Esophagus (tissue), 2 donors: ENCODE results near the gene HES4. TPM values are rescaled to one million over a fixed set of nuclear protein-coding genes. Genes with fewer than 3 reads are reported as not detected.

Source experiments
- H3K27ac ChIP-seq, 2 donors: one replicate each; pipeline ENCODE4 v1.5.1; 2013; ENCODE audit warnings: low read depth in 2 of 2, mild to moderate bottlenecking in 2 of 2, inconsistent platforms in 1 of 2, low read length in 1 of 2, moderate library complexity in 1 of 2
- H3K27me3 ChIP-seq, 2 donors: one replicate each; pipeline ENCODE4 v1.6.1; 2013; ENCODE audit warnings: low read length in 2 of 2, control low read depth in 1 of 2, mild to moderate bottlenecking in 1 of 2; ENCODE audit not compliant: insufficient read depth in 2 of 2, control insufficient read depth in 1 of 2
- H3K36me3 ChIP-seq, 2 donors: one replicate each; pipeline ENCODE4 v1.6.1; 2013; ENCODE audit warnings: low read length in 1 of 2; ENCODE audit not compliant: control insufficient read depth in 2 of 2, insufficient read depth in 2 of 2
- H3K4me1 ChIP-seq, 2 donors: one replicate each; pipeline ENCODE4 v1.6.1; 2013; ENCODE audit warnings: low read length in 1 of 2; ENCODE audit not compliant: control insufficient read depth in 2 of 2, insufficient read depth in 2 of 2
- H3K4me3 ChIP-seq, 2 donors: one replicate each; pipeline ENCODE4 v1.5.1; 2013; ENCODE audit warnings: low read length in 2 of 2, mild to moderate bottlenecking in 2 of 2, low read depth in 1 of 2, moderate library complexity in 1 of 2
- H3K9me3 ChIP-seq, 2 donors: one replicate each; pipeline ENCODE4 v1.6.1; 2013; ENCODE audit warnings: mild to moderate bottlenecking in 2 of 2, low read depth in 1 of 2, low read length in 1 of 2, moderate library complexity in 1 of 2; ENCODE audit not compliant: control insufficient read depth in 2 of 2, insufficient read depth in 1 of 2
- WGBS, 2 donors: extraction: QIAGEN DNeasy Blood & Tissue Kit; methylation state at CpG; one replicate each; pipeline ENCODE4 v1.1.7; 2013; 5-methylcytosine and 5-hydroxymethylcytosine counted together
- polyA plus RNA-seq, 2 donors: library from polyadenylated mRNA; stranded (reverse); fragments of 200-250 nt; gene quantifications; one replicate each; pipeline ENCODE4 v1.2.3, GENCODE V29; 2013
- donor health status: healthy with polysubstance abuse.
- donor health status: Bipolar disorder and iron deficiency.

HES4 gene
- polyA plus RNA-seq, 2 donors: 15.1 to 20.2 TPM

DNA sequence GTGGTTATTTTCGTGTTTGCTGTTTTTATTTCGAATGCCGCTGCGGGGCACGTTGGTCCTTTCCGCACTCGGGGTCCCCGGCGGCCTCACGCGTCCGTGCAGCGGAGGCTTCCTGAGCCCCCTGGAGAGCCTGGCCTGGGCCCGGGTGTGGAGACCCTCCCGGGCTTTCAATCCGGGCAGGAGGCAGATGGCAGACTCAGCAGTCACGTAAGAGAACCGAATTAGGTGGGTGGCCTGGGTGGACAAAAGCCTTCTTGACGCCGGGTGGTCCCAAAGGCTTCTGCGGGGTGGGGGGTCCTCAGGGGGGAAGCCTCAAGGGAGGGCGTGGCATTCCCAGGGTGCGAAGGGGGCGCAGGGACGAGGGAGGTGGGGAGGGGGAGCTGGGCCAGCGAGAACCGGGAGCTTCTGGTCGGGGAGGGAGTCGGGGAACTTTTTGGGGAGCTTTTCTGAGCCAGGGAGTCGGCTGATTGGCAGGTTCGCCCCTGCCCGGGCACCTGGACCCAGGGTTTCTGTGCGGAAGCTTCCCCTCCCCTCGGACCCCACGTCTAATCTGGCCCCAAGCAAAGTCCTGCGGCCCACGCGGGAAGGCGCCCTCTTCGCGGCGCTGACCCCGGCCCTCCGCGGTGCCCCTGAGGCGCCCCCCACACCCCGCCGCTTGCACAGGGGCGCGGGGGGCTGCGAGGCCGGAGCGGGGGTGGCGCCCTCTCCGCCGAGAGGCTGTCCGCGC, 1.3 kb upstream of the HES4 start:
- peaks cover 7 to 18% of the 10 kb centered on the region in 2 donors for H3K4me1 ChIP-seq
- peaks cover 0 to 7% of the 10 kb centered on the region in 2 donors for H3K27me3 ChIP-seq
- WGBS, 2 donors: 1 to 2% methylated on average over 48 to 58 of the region's 58 CpGs

DNA sequence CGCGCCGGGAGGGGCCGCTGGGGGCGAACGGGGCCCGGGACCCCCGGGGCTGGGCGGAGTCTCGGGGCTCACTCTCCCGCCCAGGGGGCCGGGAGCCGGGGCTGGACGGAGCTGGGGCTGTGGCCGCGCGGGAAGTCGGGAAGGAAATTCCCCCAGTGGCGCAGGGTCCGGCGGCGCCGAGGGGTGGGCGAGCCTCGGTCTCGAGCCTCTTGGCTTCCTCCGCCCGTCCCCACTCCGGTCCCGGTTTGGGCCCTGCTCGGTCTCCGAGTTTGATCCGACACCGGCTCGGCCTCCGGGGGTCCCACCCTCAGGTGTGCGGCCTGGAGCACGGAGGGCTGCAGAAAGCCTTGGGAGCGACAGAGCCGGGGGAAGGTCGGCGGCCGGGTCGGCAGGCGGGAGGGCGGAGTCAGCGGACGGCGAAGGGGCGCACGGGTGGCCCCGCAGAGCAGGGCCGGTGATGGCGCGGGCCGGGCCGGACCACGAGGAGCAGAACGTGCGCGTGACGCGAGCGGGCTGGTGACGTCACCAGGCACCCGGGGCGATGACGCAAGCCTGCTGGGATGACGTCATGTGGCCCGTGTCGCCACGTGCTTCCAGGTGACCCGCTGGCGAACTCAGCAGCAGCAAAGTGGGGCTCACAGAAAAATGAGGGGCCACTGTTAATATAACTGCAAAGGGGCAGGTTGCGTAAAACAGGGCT, 610 bp upstream of the HES4 start:
- Histone ChIP-seq H3K9me3 (no peaks in the 10 kb centered on the region), H3K27ac (peak overlapping the region; percentile 93 to 94), H3K36me3 (no peaks in the 10 kb centered on the region), H3K4me1 (peaks cover 4 to 18% of the 10 kb centered on the region in 2 donors), H3K27me3 (peaks cover 0 to 7% of the 10 kb centered on the region in 2 donors), H3K4me3 (peak overlapping the region; percentile 59 to 64)
- WGBS, 2 donors: 1 to 2% methylated on average over 54 to 75 of the region's 75 CpGs

More for the DNA sequence above, 1.3 kb upstream of the HES4 start:
- no peaks in the 10 kb centered on the region for H3K9me3 ChIP-seq
- peak overlapping the region; percentile 66 to 93 for H3K27ac ChIP-seq
- H3K36me3 ChIP-seq: no peaks in the 10 kb centered on the region
- peak overlapping the region; percentile 59 to 64 for H3K4me3 ChIP-seq

DNA sequence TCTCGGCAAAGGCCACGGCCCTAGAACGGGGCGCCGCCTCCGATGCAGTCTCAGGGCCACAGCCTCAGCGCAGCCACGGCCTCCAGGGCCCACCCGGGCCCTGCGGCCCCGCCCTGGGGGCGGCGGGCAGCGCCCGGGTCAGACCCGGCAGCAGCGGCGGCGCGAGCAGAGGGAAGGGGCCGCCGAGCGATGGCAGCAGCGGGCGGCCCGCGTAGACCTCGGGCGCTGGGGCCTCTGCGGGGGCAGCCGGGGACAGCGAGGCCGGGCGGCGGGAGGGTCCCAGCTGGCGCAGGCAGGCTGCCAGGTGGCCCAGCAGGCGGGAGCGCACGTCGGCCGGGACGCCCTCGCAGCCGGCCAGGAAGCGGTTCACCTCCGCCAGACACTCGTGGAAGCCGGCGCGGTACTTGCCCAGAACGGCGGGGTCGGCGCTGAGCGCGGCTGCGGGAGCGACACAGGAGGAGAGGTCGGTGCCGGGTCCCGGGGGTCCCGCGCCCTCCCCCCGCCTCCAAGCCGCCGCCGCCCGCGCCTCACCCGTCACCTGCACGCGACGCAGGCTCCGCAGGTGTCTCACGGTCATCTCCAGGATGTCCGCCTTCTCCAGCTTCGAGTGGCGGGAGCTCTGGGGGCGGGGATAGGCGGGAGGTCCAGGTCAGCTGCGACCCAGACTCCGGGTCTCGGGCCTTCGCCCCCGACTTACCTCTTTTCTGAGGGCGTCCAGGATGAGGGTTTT, 737 bp downstream of the HES4 start:
- WGBS, 2 donors: 1% methylated on average over 40 to 86 of the region's 86 CpGs
- Histone ChIP-seq H3K27me3 (peaks cover 0 to 7% of the 10 kb centered on the region in 2 donors), H3K27ac (peak overlapping the region; percentile 61 to 94), H3K4me1 (peaks cover 4 to 14% of the 10 kb centered on the region in 2 donors), H3K36me3 (no peaks in the 10 kb centered on the region), H3K4me3 (peak overlapping the region; percentile 59 to 64), H3K9me3 (no peaks in the 10 kb centered on the region)

DNA sequence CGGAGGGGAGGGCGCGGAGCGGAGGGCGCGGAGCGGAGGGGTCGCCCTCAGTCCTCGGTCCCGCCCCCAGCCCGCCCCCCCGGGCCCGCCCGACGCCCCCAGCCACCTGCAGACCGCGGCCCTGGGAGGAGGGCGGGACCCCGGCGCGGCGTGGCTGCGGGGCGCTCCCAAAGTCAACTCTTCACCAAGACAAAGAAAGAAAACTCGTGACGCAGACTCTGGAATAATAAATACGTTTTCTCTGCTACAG, 1.2 kb downstream of the HES4 start:
- Histone ChIP-seq H3K27ac (no peak overlapping the region), H3K36me3 (no peaks in the 10 kb centered on the region), H3K4me3 (peak overlapping the region; percentile 59 to 64), H3K4me1 (peaks cover 4 to 14% of the 10 kb centered on the region in 2 donors), H3K9me3 (no peaks in the 10 kb centered on the region), H3K27me3 (peaks cover 0 to 7% of the 10 kb centered on the region in 2 donors)
- WGBS, 2 donors: 1 to 4% methylated on average over 15 to 27 of the region's 27 CpGs

DNA sequence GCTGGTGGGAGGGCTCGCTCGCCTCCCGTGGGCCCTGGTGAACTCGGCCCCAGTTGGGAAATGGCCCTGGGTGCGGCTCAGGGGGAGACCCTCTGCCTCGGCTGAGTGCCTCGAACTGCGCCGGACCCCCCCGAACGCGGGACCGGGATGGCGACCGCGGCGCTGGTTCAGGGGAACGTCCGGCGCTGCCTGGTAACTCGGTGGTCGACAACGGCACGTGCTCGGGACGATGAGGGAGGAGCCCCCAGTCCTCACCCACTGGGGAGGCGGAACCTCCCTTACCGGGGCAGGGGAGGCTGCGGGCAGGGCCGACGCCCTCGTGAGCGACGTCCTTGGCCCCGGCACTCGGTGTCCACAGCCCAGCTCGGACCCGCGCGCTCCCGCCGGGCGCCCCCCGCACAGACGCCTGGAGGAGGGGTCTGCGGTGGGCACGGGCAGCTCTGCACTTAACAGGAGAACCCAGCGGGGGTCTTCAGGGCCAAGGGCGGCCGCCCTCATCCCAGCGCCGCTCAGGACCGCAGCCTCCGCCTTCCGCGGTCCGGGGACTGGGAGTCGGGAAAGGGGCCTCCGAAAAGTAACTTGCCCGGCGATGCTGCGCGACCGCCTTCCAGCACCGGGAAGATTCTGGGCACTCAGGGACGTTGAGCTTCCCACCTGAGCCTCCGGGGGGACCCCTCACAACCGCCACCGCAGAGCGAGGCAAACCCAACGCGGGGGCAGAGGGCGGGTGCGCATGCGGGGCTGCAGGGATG, 1.7 kb downstream of the HES4 start:
- Histone ChIP-seq H3K4me1 (peaks cover 4 to 14% of the 10 kb centered on the region in 2 donors), H3K4me3 (peak overlapping the region; percentile 22 to 59), H3K27me3 (peaks cover 0 to 7% of the 10 kb centered on the region in 2 donors), H3K27ac (no peak overlapping the region), H3K9me3 (no peaks in the 10 kb centered on the region), H3K36me3 (no peaks in the 10 kb centered on the region)
- 25 to 27% methylated on average over 50 to 75 of the region's 75 CpGs for whole genome bisulfite sequencing, 2 donors

DNA sequence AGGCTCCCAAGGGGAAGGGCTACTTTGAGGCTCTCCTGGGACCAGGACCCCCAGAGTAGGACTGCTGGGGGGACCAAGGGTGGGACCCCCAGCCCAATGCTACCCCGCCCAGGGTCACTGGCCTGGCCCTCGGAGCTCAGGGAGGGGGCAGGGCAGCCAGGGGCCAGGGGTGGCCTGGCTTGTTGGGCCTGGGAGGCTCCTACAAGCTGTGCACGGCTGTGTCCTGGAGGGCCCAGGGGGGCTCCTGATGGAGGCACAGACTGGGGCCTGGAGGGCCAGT, 2.2 kb downstream of the HES4 start:
- no peak overlapping the region for H3K4me3 ChIP-seq
- no peak overlapping the region for H3K27ac ChIP-seq
- peaks cover 0 to 7% of the 10 kb centered on the region in 2 donors for H3K27me3 ChIP-seq
- 62 to 68% methylated on average over 3 of the region's 3 CpGs for WGBS, 2 donors
- peaks cover 4 to 14% of the 10 kb centered on the region in 2 donors for H3K4me1 ChIP-seq
- no peaks in the 10 kb centered on the region for H3K36me3 ChIP-seq
- no peaks in the 10 kb centered on the region for H3K9me3 ChIP-seq

DNA sequence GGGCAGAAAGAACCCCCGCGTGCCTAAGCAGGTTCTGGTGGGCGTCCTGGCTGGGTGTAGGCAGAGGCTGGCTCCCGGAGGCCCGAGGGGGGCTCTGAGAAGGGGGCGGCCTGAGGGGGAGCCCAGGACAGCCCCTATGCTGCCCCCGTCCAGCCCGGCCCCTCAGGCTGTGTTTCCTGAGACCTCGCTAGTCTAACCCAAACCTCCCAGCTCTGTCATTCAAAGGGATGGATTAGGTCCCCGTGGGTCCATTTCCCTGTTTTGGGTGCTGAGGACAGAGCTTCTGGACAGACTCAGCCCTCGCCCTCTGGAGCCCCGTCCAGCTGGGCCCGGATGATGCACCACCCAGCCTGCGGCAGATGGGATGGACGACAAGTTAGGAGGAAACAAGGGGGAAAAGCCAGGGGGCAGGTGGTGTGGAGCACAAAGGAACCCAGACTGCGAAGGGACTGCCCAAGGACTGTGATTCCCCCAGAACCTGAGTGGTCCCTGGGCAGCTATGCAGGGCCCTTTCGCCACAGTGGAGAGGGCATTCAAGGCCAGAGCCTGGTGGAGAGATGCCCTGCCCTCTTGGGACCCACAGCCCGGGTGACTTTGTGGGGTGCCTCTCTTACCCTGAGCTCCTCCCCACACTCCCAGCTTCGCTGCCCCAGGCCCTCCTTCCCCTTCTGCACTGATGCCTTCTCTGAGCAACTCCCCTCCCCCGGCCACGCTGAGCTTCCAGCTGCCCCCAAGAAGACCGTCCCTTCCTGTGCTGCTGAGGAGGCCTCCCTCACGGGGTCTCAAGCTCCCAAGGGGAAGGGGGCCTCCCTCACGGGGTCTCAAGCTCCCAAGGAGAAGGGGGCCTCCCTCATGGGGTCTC, 2.8 kb downstream of the HES4 start:
- WGBS, 2 donors: 58% methylated on average over 21 to 24 of the region's 24 CpGs
- Histone ChIP-seq H3K27ac (no peak overlapping the region), H3K4me1 (peaks cover 4 to 14% of the 10 kb centered on the region in 2 donors), H3K9me3 (no peaks in the 10 kb centered on the region), H3K36me3 (no peaks in the 10 kb centered on the region), H3K4me3 (no peak overlapping the region), H3K27me3 (peaks cover 0 to 7% of the 10 kb centered on the region in 2 donors)

DNA sequence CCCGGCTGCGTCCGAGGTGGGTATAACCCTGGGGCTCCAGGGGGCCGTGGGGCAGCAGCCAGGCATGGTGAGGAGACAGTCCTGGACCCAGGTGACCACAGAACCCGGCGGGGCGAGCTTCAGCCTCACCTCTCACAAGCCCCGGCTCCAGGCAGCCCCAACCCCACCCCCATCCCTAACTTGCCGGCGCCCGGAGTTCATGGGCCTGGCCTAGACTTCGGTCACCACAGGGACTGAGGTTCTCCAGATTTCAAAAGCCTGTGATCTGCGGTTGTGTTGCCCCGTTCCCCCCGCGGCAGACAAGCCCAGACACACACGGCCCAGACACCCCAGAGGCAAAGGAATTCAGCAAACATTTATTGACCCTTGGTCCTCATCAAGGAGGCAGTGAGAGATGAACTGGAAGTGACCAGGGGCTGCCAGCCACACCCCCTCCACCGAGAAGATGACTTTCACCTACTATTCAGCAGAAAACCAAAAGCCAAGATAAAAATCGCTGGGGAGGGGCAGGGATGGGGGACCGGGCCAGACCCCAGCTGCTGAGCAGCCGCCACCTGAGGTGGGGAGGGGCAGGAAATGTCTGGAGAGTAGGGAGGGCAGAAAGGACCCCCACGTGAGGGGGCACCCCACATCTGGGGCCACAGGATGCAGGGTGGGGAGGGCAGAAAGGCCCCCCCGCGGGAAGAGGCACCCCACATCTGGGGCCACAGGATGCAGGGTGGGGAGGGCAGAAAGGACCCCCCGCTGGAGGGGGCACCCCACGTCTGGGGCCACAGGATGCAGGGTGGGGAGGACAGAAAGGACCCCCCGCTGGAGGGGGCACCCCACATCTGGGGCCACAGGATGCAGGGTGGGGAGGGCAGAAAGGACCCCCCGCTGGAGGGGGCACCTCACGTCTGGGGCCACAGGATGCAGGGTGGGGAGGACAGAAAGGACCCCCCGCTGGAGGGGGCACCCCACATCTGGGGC, 3.9 kb downstream of the HES4 start:
- Histone ChIP-seq H3K4me1 (peaks cover 4 to 12% of the 10 kb centered on the region in 2 donors), H3K36me3 (no peaks in the 10 kb centered on the region), H3K9me3 (no peaks in the 10 kb centered on the region), H3K27me3 (peaks cover 0 to 7% of the 10 kb centered on the region in 2 donors), H3K27ac (no peak overlapping the region), H3K4me3 (no peak overlapping the region)
- WGBS, 2 donors: 32 to 33% methylated on average over 28 to 30 of the region's 30 CpGs
